ENCODE results near the gene SETD1B.
A peak's percentile ranks its signal among the peaks of the same experiment; 100 is the strongest.

GRCh38 chr12:121789233-121789781, 14.5 kb upstream of the SETD1B start:
- TF ChIP-seq CTCF (IDR thresholded peaks at IDR 0.05), result no peak
- peak in 1 of 4 donors; percentile 22 for TF ChIP-seq POLR2A (IDR thresholded peaks at IDR 0.05)
- no peak for TF ChIP-seq EP300 (IDR thresholded peaks at IDR 0.05)
- peak in 1 of 2 donors; percentile 52 for TF ChIP-seq POLR2AphosphoS5 (IDR thresholded peaks at IDR 0.05)
